ENCODE measurements around the gene HRH4.
A peak's percentile ranks its signal among the peaks of the same experiment; 100 is the strongest.

Gene HRH4

GRCh38 chr18:24500766-24501165 lies 40.3 kb downstream of the HRH4 start:
- FAIRE-seq (no peak), DNase-seq (ENCODE audit: insufficient read length, low spot score) (no peak)

GRCh38 chr18:24502667-24503523 lies 42.5 kb downstream of the HRH4 start:
- DNase-seq (ENCODE audit: insufficient read length, low spot score) (no peak), FAIRE-seq (no peak)

GRCh38 chr18:24504401-24504800 lies 44.0 kb downstream of the HRH4 start:
- FAIRE-seq = no peak
- no peak for DNase-seq (ENCODE audit: insufficient read length, low spot score)

DNA sequence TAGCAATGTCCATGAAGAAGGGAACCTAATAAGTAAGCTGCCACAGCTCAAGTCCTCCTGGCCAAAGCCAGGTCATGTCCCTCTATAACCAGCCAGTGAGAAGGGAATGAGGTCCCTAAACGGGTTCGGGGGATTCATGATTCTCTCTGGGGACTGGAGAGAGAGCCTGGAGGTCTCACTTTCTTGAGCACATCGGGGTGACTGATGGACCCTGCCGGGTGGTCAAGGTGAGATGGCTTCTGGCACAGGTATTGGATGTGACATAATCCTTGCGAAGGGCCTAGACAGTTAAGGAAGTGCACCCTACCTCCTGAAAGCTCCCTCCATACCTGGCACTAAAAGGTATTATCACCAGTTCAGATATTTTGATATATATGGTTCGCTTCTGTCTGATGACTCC lies 45.7 kb downstream of the HRH4 start:
- no peak for DNase-seq (ENCODE audit: insufficient read length, low spot score)
- FAIRE-seq = no peak

- FAIRE-seq (no peak), DNase-seq (ENCODE audit: insufficient read length, low spot score) (no peak)
Observed at GRCh38 chr18:24509435-24509834, 49.0 kb downstream of the HRH4 start.

DNA sequence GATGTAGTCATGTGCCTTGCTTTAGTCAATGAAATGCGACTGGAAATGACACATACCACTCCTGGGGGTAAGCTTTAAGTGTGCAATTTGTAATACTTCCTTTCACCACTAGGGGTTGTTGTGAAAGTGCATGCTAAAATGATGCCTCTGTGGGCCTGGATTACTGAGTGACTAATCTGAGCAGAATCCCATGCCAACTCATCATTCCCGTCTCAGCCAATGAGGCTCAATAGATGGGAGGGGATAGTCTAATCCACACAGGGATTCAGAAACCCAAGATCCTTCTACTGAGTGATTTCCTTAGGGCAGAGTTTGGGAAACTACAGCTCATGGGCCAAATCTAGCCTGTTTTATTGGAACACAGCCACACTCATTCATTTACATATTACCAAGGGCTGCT lies 54.0 kb downstream of the HRH4 start:
- no peak for FAIRE-seq
- DNase-seq (ENCODE audit: insufficient read length, low spot score) = peak; percentile 21

DNA sequence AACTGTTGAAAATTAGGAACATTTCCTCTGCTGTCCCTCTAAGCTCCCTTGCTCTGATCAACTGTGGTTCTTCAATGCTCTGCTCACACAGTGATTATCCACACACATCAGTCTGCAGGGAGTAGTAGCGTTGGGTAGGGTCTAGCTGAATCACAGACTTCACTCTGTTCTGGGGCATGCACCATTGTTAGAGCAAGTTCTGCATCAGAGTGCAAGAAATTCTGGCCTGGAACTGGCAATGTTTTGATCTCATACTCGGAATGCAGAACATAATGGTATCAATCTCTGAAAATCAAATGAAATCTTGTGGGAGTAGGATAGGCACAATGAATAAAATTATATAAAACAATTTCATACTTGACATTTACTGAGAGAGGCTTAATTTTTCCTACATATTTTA lies 55.3 kb downstream of the HRH4 start:
- no peak for DNase-seq (ENCODE audit: insufficient read length, low spot score)
- FAIRE-seq = no peak

GRCh38 chr18:24516261-24516660 lies 55.8 kb downstream of the HRH4 start:
- DNase-seq (ENCODE audit: insufficient read length, low spot score) = no peak

DNA sequence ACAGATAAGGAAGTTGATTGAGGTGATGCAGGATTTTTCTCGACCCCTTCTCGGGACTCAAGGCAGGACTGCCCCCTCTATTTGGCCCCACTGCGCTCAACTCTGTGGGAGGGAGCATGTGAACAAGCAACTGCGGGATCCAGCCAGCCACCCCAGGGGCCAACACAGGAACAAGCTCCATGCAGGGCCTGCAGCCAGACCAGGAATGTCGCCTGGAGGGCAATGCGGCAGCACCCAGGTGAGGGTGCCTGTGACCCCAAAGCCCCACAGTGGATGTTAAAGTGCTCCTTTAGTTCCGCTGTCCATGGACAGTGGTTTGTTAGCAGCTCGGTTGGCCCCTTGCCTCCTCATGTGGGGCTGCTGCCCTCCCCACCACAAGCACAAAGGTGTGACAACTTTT lies 57.1 kb downstream of the HRH4 start:
- FAIRE-seq (no peak), DNase-seq (ENCODE audit: insufficient read length, low spot score) (no peak)

More at GRCh38 chr18:24516261-24516660, 55.8 kb downstream of the HRH4 start:
- FAIRE-seq = no peak

DNA sequence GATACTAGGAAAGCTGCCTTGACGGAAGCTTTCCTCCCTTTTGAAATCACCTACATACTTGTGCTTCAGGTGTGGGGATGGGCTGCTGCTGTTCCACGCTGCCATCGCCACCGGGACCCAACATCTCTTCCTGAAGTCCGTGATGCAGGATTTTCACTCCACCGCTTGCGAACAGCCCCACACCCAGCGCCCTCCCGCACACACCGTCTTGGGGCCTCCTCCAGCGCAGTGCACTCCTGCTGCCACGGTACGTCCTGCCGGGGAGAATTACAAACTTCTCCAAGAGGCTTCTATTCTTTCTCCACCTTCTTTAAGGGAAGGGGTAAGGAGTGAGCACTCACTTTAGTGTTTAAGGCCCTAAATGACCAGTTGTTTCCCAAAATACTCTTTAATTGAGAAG lies 58.2 kb downstream of the HRH4 start:
- FAIRE-seq = no peak
- no peak for DNase-seq (ENCODE audit: insufficient read length, low spot score)

All from HTR-8/SVneo (cell line).